H1 (cell line): ENCODE measurements around the gene MAP3K1. TPM values are rescaled to one million over a fixed set of nuclear protein-coding genes. Genes with fewer than 3 reads are reported as not detected.

Source experiments
- CTCF ChIA-PET: fragments of 300-600 bp; sonication (Branson Sonifier 250); formaldehyde crosslinking; loops from one replicate; lab custom pipeline; 2021; ENCODE audit not compliant: partially characterized antibody; lab: Charles Lee
- POLR2A ChIA-PET: fragments of 300-600 bp; sonication (Branson Sonifier 250); formaldehyde crosslinking; loops from one replicate; lab custom pipeline; 2021; ENCODE audit warnings: inconsistent platforms; ENCODE audit not compliant: partially characterized antibody; lab: Charles Lee
- DNase-seq, 2 experiments: peaks; one replicate each; pipeline versions ENCODE4 v3.0.0 to v3.0.0-alpha.2; 2010 to 2022; ENCODE audit warnings: low spot score in 2 of 2, low read depth in 1 of 2, mixed read lengths in 1 of 2
- FAIRE-seq: peaks from 2 replicates; lab custom pipeline; 2011; peaks lifted over from hg19 to GRCh38; lab: Jason Lieb, UNC
- H2AFZ ChIP-seq: 2 replicates; pipeline ENCODE4 v1.8.1; 2012; ENCODE audit warnings: low read length, inconsistent platforms
- H2AK5ac ChIP-seq: 2 replicates; pipeline ENCODE4 v1.6.1; 2013; ENCODE audit warnings: low read depth, low read length
- H2BK120ac ChIP-seq: replicated peaks from 2 replicates; pipeline ENCODE3; 2013; ENCODE audit warnings: low read depth, low read length, inconsistent platforms
- H2BK12ac ChIP-seq: 2 replicates; pipeline ENCODE4 v1.6.1; 2013; ENCODE audit warnings: low read depth, low read length
- H2BK15ac ChIP-seq: 2 replicates; pipeline ENCODE4 v1.6.1; 2013; ENCODE audit warnings: low read length
- H2BK20ac ChIP-seq: 2 replicates; pipeline ENCODE4 v1.6.1; 2013; ENCODE audit warnings: low read length
- H2BK5ac ChIP-seq: 2 replicates; pipeline ENCODE4 v1.6.1; 2013; ENCODE audit warnings: low read depth, low read length
- H3K14ac ChIP-seq: 2 replicates; pipeline ENCODE4 v1.6.1; 2013; ENCODE audit warnings: inconsistent platforms; ENCODE audit not compliant: insufficient read length
- H3K18ac ChIP-seq: 2 replicates; pipeline ENCODE4 v1.6.1; 2013; ENCODE audit warnings: low read length; ENCODE audit errors: extremely low read depth
- H3K23ac ChIP-seq: 2 replicates; pipeline ENCODE4 v1.6.1; 2013; ENCODE audit warnings: inconsistent platforms; ENCODE audit not compliant: insufficient read length
- H3K23me2 ChIP-seq: 2 replicates; pipeline ENCODE4 v1.6.1; 2013; ENCODE audit warnings: low read depth, low read length
- H3K27ac ChIP-seq: 2 replicates; pipeline ENCODE4 v1.6.1; 2011; ENCODE audit warnings: low read depth, low read length, inconsistent platforms
- H3K27me3 ChIP-seq, 4 experiments: replicated peaks in 1 of 4; 1 replicate in 1 of 4; 2 replicates in 3 of 4; pipeline versions ENCODE4 v1.6.1 to v1.8.1; 2011 to 2013; ENCODE audit warnings: low read length in 3 of 4, mild to moderate bottlenecking in 3 of 4, inconsistent platforms in 2 of 4, mixed read lengths in 2 of 4, moderate library complexity in 1 of 4; ENCODE audit not compliant: control insufficient read depth in 3 of 4, insufficient read depth in 3 of 4; ENCODE audit errors: extremely low read depth in 1 of 4
- H3K36me3 ChIP-seq, 4 experiments: 2 replicates each; pipeline versions ENCODE4 v1.6.1 to v1.8.1; 2011 to 2013; ENCODE audit warnings: mild to moderate bottlenecking in 4 of 4, low read length in 3 of 4, moderate library complexity in 2 of 4, control low read depth in 1 of 4, inconsistent platforms in 1 of 4; ENCODE audit not compliant: insufficient read depth in 4 of 4, control insufficient read depth in 2 of 4
- H3K4ac ChIP-seq: replicated peaks from 2 replicates; pipeline ENCODE3; 2013; ENCODE audit warnings: low read length, low read depth, mixed read lengths, inconsistent platforms; ENCODE audit not compliant: insufficient read length
- H3K4me1 ChIP-seq, 4 experiments: replicated peaks in 1 of 4; 1 replicate in 1 of 4; 2 replicates in 3 of 4; pipeline versions ENCODE4 v1.6.1 to v1.8.1; 2011 to 2013; ENCODE audit warnings: low read length in 3 of 4, inconsistent platforms in 2 of 4, mixed read lengths in 1 of 4; ENCODE audit not compliant: insufficient read depth in 4 of 4, control insufficient read depth in 3 of 4
- H3K4me2 ChIP-seq, 2 experiments: 2 replicates each; pipeline versions ENCODE4 v1.6.1 to v1.8.1; 2011 to 2013; ENCODE audit warnings: low read depth in 2 of 2, low read length in 2 of 2, control low read depth in 1 of 2, inconsistent platforms in 1 of 2, mild to moderate bottlenecking in 1 of 2; ENCODE audit not compliant: insufficient read depth in 1 of 2
- H3K4me3 ChIP-seq, 4 experiments: fragments of 200-600, 300-600 bp in 1 of 4; sonication (generic), shearing (Covaris generic), sonication (Bioruptor Twin) in 1 of 4; 2 replicates each; pipeline versions ENCODE4 v1.5.1 to v1.8.1; 2011 to 2016; ENCODE audit warnings: low read length in 4 of 4, low read depth in 3 of 4, control low read depth in 2 of 4, inconsistent platforms in 2 of 4, mild to moderate bottlenecking in 2 of 4, mixed read lengths in 1 of 4, moderate library complexity in 1 of 4; ENCODE audit not compliant: insufficient read depth in 2 of 4; ENCODE audit errors: extremely low read depth in 1 of 4
- H3K56ac ChIP-seq: replicated peaks from 2 replicates; pipeline ENCODE3; 2013; ENCODE audit warnings: low read depth, mild to moderate bottlenecking, mixed read lengths, low read length, inconsistent platforms; ENCODE audit not compliant: insufficient read length
- H3K79me1 ChIP-seq: 2 replicates; pipeline ENCODE4 v1.6.1; 2013; ENCODE audit warnings: low read depth, low read length, control low read depth
- H3K79me2 ChIP-seq, 2 experiments: 2 replicates each; pipeline versions ENCODE4 v1.6.1 to v1.8.1; 2012 to 2013; ENCODE audit warnings: low read length in 2 of 2, mild to moderate bottlenecking in 2 of 2, inconsistent platforms in 1 of 2; ENCODE audit not compliant: insufficient read depth in 2 of 2, control insufficient read depth in 1 of 2
- H3K9ac ChIP-seq, 4 experiments: replicated peaks in 1 of 4; 1 replicate in 1 of 4; 2 replicates in 3 of 4; pipeline versions ENCODE4 v1.6.1 to v1.8.1; 2011 to 2013; ENCODE audit warnings: low read depth in 3 of 4, low read length in 3 of 4, control low read depth in 2 of 4, mild to moderate bottlenecking in 2 of 4, moderate library complexity in 2 of 4, inconsistent platforms in 1 of 4; ENCODE audit errors: extremely low read depth in 1 of 4
- H3K9me3 ChIP-seq, 2 experiments: 2 replicates each; pipeline versions ENCODE4 v1.6.1 to v1.8.1; 2012 to 2013; ENCODE audit warnings: mild to moderate bottlenecking in 2 of 2, moderate library complexity in 2 of 2, control low read depth in 1 of 2, inconsistent platforms in 1 of 2, low read depth in 1 of 2, low read length in 1 of 2, mixed read lengths in 1 of 2; ENCODE audit not compliant: insufficient read depth in 2 of 2
- H4K20me1 ChIP-seq, 2 experiments: replicated peaks in 1 of 2; 2 replicates each; pipeline versions ENCODE3 to v1.8.1; 2011 to 2013; ENCODE audit warnings: inconsistent platforms in 2 of 2, low read length in 2 of 2, mild to moderate bottlenecking in 1 of 2; ENCODE audit not compliant: insufficient read depth in 2 of 2, control insufficient read depth in 1 of 2
- H4K5ac ChIP-seq: 2 replicates; pipeline ENCODE4 v1.6.1; 2013; ENCODE audit warnings: low read length, low read depth, mixed read lengths, inconsistent platforms; ENCODE audit not compliant: insufficient read length
- H4K8ac ChIP-seq: 2 replicates; pipeline ENCODE4 v1.8.0; 2013; ENCODE audit warnings: mild to moderate bottlenecking, moderate library complexity, low read length, inconsistent platforms; ENCODE audit not compliant: insufficient read depth; ENCODE audit errors: extremely low read depth
- H4K91ac ChIP-seq: replicated peaks from 2 replicates; pipeline ENCODE3; 2013; ENCODE audit warnings: low read length, mixed read lengths, inconsistent platforms; ENCODE audit not compliant: insufficient read length
- CEBPB ChIP-seq: IDR thresholded peaks from 2 replicates; pipeline ENCODE4 v1.6.1; 2012; ENCODE audit warnings: low read depth, low read length
- CHD1 ChIP-seq: IDR thresholded peaks from 2 replicates; pipeline ENCODE4 v1.6.1; 2012; ENCODE audit warnings: low read depth, low read length, improper control_type of control experiment
- KDM5A ChIP-seq: fragments of 200-600 bp; IDR thresholded peaks from 2 replicates; pipeline ENCODE4 v1.7.1; 2012; ENCODE audit warnings: mild to moderate bottlenecking, low read length, inconsistent platforms, mixed read lengths
- POLR2AphosphoS5 ChIP-seq: IDR thresholded peaks from 2 replicates; pipeline ENCODE4 v1.6.1; 2011; ENCODE audit warnings: low read depth, low read length
- RFX5 ChIP-seq: IDR thresholded peaks from 2 replicates; pipeline ENCODE4 v1.6.1; 2011; ENCODE audit warnings: low read depth, low read length, improper control_type of control experiment, borderline replicate concordance
- SIRT6 ChIP-seq: IDR thresholded peaks from one replicate; pipeline ENCODE4 v1.7.1; 2012; ENCODE audit warnings: low read length, inconsistent platforms
- SP1 ChIP-seq: IDR thresholded peaks from 2 replicates; pipeline ENCODE4 v1.6.1; 2011; ENCODE audit warnings: low read depth, low read length
- SP4 ChIP-seq: IDR thresholded peaks from 2 replicates; pipeline ENCODE4 v1.6.1; 2012; ENCODE audit warnings: low read length, inconsistent platforms
- YY1 ChIP-seq: IDR thresholded peaks from 2 replicates; pipeline ENCODE4 v1.6.1; 2011; ENCODE audit warnings: low read depth, mild to moderate bottlenecking, low read length
- ZNF274 ChIP-seq: IDR thresholded peaks from 2 replicates; pipeline ENCODE4 v1.7.0; 2012; ENCODE audit warnings: low read length, borderline replicate concordance; ENCODE audit errors: extremely low read depth
- WGBS, 2 experiments: shearing (Covaris generic) in 1 of 2; methylation state at CpG; one replicate each; pipeline versions ENCODE4 v1.1.6 to v1.1.7; 2013 to 2015; ENCODE audit warnings: low lambda C conversion rate in 2 of 2, mixed read lengths in 2 of 2, inconsistent platforms in 1 of 2, low coverage in 1 of 2, missing lambda C conversion rate in 1 of 2; ENCODE audit not compliant: insufficient replicate concordance in 2 of 2, insufficient coverage in 1 of 2, insufficient read length in 1 of 2; ENCODE audit errors: extremely low coverage in 1 of 2, missing lambda C conversion rate in 1 of 2; 5-methylcytosine and 5-hydroxymethylcytosine counted together
- polyA plus RNA-seq, 7 experiments: library from polyadenylated mRNA; depleted of rRNA in 3 of 7; stranded (reverse) in 5 of 7; unstranded in 2 of 7; fragments of >200 nt in 5 of 7; fragments of 200-250 nt in 2 of 7; gene quantifications; 1 replicate in 5 of 7; 2 replicates in 1 of 7; 4 replicates in 1 of 7; pipeline versions ENCODE4 v1.2.1 to v1.2.3, GENCODE V29; 2011 to 2013; ENCODE audit warnings: missing spikeins in 2 of 7, mixed read lengths in 2 of 7
- total RNA-seq: library from RNA; stranded (reverse); fragmentation: NEBNext Ultra II Directional; extraction: Animal tissue kit (Norgen Biotek cat#: 25700); gene quantifications from 2 replicates; pipeline ENCODE4 v1.2.1, GENCODE V29; 2021

MAP3K1 gene
- total and polyA plus RNA-seq, 2 of the 8 experiments (the other 6 are each of a cell fraction or from before 2014, with no cell fraction given): 3.9 to 11.8 TPM

GRCh38 chr5:56803025-56803424, 12.3 kb upstream of the MAP3K1 start:
- Histone ChIP-seq H2BK120ac (no peak overlapping the region), H4K5ac (no peak overlapping the region), H3K18ac (no peak overlapping the region), H4K91ac (no peak overlapping the region), H2BK5ac (no peak overlapping the region), H3K23me2 (no peaks in the 10 kb centered on the region), H2BK15ac (no peak overlapping the region), H2BK12ac (no peak overlapping the region), H3K14ac (no peak overlapping the region), H3K4me1 (no peaks in the 10 kb centered on the region), H3K36me3 (no peaks in the 10 kb centered on the region), H3K9ac (no peak overlapping the region), H2AK5ac (no peak overlapping the region), H2AFZ (no peak overlapping the region), H3K9me3 (no peaks in the 10 kb centered on the region), H2BK20ac (no peak overlapping the region), H3K27ac (no peak overlapping the region), H3K27me3 (no peaks in the 10 kb centered on the region; a peak in 1 of 7 replicates), H3K23ac (no peak overlapping the region), H3K79me2 (no peaks in the 10 kb centered on the region), H3K56ac (no peak overlapping the region), H3K79me1 (no peaks in the 10 kb centered on the region), H4K20me1 (no peaks in the 10 kb centered on the region), H4K8ac (no peak overlapping the region), H3K4me2 (no peak overlapping the region), H3K4me3 (no peak overlapping the region), H3K4ac (no peak overlapping the region)
- POLR2A ChIA-PET: no interaction called here
- DNase-seq: no peak
- TF ChIP-seq CEBPB (no peak), KDM5A (no peak), YY1 (no peak), POLR2AphosphoS5 (no peak), SIRT6 (no peak), SP1 (no peak), ZNF274 (no peak), CHD1 (no peak), SP4 (no peak), RFX5 (no peak)
- WGBS, 2 experiments: 94% methylated on average over 2 of the region's 2 CpGs; no CpG with 5 or more reads in 1 of the 2 experiments
- CTCF ChIA-PET: interaction anchor here (0.9 to 1.8 kb wide), 6 partner anchors 9 to 539 kb away, joined by 3 to 6 read pairs (median 4); no protein-coding TSS in a partner anchor
- FAIRE-seq: no peak
